B cell (primary cell): ENCODE measurements around the gene KRT5.

Experiments
- EZH2 ChIP-seq: IDR thresholded peaks from 2 replicates; pipeline ENCODE4 v1.6.1; 2012; ENCODE audit warnings: borderline replicate concordance, low read depth, mild to moderate bottlenecking, moderate library complexity, low read length; ENCODE audit not compliant: insufficient read depth, poor library complexity, severe bottlenecking
- TF ChIP-seq, protein P1 (sequence below): fragments of 200-600 bp; IDR thresholded peaks from one replicate; pipeline ENCODE4 v1.8.0; 2022; ENCODE audit warnings: antibody characterized with exemption, mild to moderate bottlenecking

DNA sequence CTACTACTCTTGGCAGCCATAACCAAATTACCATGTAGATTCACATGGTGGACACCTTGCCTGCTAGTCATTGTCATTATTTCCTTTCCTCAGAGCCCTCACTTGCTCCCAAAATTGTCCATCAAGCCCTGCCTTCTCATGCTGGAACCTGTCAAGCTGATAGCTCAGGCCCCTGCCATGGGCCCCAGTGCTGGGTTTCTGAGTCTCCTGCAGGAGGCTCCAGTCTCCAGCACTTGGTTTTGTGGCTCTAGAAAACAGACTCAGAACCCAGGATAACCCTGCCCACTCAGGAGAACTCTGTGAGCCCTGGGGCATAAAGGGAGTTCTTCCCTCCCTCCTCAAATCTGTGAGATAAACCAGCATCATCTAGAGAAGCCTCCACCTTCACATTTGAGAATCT, 22.0 kb upstream of the KRT5 start:
- TF ChIP-seq EZH2: no peak
- TF ChIP-seq, protein P1, sequence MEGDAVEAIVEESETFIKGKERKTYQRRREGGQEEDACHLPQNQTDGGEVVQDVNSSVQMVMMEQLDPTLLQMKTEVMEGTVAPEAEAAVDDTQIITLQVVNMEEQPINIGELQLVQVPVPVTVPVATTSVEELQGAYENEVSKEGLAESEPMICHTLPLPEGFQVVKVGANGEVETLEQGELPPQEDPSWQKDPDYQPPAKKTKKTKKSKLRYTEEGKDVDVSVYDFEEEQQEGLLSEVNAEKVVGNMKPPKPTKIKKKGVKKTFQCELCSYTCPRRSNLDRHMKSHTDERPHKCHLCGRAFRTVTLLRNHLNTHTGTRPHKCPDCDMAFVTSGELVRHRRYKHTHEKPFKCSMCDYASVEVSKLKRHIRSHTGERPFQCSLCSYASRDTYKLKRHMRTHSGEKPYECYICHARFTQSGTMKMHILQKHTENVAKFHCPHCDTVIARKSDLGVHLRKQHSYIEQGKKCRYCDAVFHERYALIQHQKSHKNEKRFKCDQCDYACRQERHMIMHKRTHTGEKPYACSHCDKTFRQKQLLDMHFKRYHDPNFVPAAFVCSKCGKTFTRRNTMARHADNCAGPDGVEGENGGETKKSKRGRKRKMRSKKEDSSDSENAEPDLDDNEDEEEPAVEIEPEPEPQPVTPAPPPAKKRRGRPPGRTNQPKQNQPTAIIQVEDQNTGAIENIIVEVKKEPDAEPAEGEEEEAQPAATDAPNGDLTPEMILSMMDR: no peak
